ENCODE data around the gene PSAPL1.

Gene PSAPL1

DNA sequence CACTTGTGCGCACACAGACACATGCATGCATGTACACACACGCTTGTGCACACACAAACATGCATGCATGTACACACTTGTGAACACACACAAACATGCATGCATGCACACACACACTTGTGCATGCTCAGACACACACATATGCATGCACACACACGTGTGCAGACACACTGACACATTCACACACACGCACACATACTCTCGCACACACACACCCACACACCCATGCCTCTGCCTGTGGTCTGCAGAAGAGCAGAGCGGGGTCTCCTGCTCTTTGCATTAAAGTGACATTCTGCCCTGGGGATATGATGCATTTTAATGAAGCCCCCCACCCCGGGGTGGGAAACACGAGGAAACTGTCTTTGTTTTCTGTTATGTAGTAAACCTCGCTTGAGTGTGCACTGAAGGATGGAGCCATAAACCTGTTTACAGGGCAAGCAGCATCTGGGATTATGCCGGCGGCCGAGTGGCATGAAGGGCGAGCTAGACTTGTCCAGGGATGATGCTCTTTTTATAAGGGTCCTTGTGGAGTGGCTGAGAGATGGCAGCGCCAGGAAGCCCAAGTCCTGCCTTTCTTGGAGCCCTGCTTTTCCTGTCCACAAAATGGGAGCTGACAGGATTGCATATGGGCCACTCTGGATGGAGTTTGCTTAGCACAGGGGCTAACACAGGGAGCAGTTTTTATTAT, 17.8 kb downstream of the PSAPL1 start:
- DNase-seq, result no peak

DNA sequence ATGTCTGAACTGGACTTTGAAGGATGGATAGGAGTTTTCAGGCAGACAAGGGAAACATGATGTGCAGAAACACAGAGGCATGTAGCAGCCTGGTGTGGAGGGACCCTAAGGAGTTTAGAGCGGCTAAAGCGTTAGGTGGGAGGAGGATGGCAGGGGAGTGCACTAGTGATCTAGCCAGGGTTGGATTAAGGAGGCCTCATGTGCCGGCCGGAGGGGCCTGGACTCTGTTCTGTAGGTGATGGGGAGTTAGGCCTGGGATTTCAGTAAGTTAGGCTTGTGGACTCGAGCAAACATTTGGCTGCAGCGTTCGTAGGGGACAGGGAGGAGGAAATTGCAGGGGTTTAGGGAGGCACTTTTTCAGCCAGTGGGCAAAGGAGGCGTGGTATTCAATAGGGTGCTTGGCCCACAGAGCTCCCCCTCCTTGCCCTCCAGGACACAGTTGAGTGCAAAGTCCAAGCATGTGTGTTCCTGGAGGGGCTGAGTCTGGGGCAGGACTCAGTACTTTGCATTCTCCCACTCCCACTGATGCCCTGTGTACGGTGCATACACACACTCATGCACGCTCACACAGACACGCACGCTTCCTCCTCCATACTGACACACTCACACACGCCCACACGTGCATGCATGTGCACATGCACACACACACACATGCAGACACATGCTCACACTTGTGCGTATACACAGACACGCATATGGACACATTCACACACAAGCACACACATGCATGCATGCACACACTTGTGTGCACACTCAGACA, 18.6 kb downstream of the PSAPL1 start:
- no peak for DNase-seq

DNA sequence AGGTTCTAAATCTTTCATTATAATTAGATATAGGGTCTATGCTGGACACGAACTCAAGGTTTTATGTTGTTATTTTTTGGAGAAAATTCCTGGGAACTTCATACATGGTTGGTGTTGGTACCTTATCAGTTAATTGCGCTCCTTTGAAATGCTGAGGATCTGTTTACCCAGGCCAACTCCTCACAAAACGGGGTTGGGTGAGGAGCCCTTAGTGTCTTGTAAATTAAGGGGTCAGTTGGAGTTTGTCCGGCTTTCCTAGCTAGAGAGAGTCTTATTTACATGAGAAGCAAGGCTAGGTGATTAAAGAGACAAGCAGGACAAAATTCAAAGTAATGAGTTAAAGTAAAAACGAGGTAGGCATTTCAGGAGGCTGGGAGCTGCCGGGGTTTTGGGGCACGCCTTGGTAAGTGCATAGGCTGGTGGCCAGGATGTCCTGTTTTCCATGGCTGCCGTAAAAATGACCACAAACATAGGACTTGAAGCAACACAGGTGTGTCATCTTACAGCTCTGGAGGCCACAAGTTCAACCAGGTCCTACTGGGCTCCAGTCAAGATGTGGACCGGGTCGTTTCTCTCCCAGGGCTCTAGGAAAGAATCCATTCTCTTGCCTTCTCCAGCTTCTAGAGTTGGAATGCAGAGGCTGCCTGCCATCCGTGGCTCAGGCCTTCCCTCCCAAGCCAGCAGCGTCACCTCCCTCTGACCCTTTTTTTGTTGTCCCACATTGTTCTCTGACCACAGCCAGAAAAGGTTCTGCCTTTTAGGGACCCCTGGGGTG, 19.8 kb downstream of the PSAPL1 start:
- DNase-seq, result no peak

DNA sequence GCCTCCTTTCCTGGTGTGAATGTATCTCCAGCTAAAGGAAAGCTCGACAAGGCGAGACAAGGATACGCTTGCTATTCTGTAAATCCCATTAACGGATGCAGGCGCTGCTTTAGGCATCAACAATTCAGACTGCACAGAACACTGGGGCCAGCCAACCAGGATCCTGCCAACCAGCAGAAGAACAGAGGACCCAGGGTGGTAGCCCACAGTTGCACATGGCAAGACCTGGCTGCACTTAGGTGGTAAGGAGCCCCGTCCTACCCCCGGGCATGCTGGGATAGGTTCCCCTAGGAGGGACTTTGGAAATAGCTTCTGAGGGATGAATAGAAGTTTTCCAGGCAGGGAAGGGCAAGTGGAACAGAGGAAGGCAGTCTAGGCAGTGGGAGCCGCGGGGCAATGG, 20.7 kb downstream of the PSAPL1 start:
- no peak for DNase-seq

DNA sequence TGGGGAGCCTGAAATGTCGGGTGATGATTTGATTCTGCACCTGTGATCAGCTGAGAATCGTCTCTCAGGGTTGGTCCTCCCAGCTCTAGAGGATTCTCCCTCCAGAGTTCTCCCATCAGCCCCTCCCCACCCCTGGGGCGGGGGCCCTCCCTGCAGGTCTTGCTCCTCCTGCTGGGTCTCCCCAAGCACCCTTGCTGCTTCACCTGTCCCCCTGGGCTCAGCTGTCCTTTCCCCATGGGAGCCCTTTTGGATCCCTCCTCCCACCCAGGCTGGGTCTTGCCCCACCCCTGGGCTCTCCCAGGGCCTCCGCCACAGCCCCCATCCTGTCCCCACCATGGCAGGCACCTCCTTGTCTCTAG, 22.2 kb downstream of the PSAPL1 start:
- no peak for DNase-seq

DNA sequence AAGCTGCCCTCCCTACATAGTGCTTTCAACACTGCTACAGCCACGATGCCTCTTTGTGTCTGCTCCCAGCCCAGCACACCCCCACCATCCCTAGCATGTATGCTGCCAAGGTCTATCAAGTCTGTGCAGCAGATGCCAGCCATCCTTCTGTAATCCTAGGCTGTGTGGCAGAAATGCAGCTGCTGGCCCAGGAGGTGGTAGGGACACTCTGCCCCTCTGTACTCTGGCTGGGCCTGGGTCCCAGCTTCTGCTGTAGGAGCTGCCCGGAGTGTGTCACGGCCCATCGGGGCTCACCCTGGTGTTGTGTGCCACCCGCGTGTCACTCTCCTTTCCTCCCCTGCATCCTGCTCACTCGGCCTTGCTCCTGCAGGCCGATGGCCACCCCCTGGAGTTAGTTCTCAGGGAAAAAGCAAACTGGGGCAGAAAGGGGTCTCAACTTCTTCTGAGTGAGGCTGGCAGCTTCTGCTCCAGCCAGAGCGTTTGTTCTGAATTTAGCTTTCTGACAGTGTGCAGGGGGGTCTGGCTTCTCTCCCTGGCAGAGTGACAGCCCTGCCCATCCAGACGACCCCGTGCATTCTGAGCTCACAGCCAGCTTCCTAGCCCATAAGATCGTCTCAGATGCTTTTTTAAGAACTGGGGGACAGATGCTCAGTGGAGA, 22.7 kb downstream of the PSAPL1 start:
- no peak for DNase-seq

DNA sequence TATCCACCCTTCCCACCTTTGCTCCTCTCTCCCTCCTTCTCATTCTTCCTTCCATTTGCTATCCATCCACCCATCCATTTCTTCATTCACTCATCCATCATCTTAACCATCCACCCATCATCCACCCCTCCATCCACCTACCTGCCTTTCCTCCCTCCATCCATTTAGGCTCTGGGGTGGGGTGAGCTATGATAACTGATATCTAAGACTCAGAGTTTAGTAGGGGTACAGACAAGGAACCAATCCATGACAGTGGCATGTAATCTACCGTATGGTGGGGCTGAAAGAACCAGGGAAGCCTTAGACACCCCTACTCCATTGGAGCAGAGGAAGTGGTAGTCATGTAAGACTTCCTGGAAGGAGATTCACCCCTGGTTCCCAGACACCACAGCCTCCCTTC, 23.2 kb downstream of the PSAPL1 start:
- no peak for DNase-seq

DNA sequence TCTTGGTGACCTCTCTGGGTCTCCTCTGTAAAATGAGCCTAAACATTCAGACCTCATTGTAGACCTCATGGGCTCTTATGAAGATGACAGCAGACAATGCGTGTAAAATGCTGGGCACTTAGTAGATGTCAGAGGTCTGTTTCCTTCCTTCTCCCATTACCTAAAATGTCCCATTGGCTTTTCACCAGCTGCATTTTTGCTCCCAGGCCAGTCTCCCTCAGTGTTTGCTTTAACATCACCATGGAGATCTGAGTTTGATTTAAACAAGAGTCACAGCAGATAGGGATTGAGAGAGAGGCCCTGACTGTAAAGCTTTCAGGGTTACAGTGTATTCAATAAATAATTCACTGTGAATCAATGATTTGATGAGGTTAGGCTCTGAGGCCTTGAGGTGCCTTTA, 24.3 kb downstream of the PSAPL1 start:
- no peak for DNase-seq

DNA sequence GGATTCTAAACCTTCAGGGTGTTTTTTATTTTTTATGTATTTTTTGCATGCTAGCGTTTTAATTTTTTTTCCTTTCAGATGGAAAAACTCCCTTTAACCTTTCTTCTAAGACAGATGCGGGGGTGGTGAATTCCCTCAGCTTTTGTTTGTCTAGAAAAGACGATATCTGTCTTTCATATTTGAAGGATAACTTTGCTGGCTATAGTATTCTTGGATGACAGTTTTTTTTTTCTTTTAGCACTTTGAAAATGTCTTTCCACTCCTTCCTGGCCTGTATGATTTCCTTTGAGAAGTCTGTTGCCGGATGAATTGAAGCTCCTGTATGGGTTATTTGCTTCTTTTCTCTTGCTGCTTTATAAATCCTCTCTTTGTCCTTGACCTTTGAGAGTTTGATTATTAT, 26.6 kb downstream of the PSAPL1 start:
- DNase-seq, result no peak

DNA sequence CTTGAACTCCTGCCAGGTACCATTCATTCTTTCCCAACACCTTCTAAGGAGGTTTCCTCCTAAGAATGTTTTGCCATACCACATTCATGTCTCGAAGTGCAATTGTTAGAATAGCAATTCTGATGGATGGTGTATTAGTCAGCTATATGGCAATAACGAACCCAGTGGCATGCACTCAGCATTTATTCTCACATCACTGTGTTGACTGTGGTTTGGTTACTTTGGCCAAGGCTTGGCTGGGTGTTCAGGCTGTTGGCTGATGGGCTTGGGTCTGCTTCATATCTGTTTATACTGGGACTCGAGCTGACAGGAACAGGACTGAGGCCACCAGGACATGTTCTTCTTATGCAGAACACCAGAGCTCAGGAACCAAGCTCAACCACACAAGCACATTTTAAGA, 31.7 kb downstream of the PSAPL1 start:
- no peak for DNase-seq

DNA sequence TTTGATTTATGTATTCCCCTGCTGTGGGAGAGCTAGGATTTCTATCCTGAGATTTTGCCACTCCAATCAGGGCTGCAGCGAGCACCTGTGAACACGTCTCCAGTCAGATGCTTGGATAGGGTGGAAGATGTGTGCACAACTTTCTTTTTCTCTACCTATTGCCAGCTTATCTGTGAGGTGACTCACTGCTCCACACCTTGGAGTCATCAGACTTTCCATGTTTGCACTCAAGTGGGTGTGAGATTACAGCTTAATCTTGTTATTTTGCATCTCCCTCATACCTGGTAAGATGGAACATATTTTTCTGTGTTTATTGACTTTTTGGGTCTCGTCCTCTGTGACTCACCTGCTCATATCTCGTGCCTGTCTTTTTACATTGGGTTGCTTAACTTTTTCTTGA, 32.2 kb downstream of the PSAPL1 start:
- DNase-seq, result no peak

DNA sequence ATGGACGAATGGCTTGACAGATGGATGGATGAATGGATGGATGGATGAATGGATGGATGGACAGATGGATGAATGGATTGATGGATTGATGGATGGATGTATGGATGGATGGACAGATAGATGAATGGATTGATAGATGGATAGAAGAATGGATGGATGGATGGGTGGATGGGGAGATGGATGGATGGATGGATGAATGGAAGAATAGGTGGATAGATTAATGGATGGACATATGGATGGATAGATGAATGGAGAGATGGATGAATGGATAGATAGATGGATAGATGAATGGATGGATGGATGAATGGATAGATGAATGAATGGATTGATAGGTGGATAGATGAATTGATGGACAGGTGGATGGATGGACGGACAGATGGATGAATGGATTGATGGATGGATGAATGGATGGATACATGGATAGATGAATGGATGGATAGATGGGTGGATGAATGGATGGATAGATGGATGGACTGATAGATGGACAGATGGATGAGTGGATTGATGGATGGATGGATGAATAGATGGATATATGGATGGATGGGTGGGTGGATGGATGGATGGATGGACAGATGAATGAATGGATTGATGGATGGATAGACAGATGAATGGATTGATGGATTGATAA, 33.9 kb downstream of the PSAPL1 start:
- no peak for DNase-seq

DNA sequence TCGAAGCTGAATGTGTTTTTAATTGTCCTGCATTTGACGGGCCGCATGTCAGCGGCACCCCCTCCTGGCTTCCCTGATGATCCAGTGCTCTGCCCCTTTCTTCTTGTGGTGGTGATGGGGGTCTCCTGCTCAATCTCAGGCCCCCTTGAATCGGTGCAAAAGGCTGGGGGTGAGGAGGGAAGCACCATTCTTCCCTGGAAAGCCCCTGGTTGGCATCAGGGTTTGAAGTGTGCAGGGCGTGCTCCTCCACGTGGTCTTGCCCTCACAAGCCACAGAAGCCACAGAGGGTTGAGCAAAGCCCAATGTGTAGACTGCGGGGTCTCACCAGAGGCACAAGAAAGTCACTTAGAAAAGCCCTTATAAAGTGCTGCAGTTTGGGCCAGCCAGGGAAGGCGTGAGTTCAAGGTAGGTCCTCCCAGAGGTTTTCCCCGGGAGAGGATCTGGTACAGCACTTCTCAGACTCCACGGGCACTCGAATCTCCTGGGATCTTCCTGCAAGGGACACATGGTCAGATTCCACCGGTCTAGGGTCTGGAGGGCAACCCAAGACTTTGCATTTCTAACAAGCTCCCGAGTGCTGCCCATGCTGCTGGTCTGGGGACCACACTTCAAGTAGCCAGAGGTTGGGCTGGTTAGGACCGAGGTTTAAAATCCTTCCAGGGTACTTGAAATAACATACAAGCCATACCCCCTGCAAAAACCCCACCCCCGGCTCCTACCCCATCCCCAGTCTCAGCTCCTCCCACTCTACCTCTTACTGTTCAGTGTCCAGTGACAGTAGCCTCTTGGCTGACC, 35.1 kb downstream of the PSAPL1 start:
- DNase-seq, result no peak

DNA sequence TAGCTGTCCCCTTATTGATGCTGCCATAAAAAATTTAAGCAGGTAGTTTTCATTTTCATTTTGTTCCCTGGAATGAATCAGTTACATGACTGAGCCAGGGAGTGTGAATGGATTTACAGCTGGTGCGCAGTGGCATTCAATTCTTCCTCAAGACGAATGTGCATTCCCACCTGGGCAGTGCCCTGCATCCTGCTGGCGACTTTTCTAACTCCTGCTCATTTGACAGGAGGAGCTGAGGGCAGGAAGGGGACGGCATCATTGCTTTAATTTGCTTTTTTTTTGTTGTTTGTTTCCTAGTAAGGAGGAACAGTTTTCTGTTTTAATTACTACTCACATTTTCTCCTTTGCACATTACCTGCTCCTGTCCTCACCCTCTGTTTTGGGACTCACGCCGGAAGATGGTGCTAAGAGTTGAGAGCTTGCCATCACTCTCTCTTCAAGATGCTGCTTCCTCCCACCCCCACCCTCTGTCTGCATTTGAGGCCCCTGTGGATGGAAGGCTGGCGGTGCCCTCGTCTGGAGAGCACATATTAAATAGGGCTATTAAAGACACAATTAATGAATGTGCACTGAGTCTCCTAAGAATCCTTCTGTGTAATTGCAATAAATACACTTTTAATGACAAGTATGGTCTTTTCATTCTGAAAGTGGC, 35.8 kb downstream of the PSAPL1 start:
- DNase-seq, result no peak

DNA sequence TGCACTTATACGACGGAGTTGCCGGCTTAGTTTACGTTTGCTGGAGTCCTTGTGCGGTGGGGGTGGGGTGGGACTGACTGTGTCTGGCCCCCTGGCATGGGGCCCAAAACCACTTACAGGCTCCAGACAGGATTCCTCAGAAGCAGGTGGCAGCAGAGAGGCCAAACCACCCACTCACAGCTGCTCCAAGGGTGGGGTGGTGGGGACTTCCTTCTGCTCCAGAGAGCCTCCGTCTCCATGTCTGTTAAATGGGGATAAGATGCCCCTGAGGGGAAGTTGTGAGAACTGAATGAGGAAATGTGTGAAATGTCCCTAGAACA, 36.7 kb downstream of the PSAPL1 start:
- no peak for DNase-seq

DNA sequence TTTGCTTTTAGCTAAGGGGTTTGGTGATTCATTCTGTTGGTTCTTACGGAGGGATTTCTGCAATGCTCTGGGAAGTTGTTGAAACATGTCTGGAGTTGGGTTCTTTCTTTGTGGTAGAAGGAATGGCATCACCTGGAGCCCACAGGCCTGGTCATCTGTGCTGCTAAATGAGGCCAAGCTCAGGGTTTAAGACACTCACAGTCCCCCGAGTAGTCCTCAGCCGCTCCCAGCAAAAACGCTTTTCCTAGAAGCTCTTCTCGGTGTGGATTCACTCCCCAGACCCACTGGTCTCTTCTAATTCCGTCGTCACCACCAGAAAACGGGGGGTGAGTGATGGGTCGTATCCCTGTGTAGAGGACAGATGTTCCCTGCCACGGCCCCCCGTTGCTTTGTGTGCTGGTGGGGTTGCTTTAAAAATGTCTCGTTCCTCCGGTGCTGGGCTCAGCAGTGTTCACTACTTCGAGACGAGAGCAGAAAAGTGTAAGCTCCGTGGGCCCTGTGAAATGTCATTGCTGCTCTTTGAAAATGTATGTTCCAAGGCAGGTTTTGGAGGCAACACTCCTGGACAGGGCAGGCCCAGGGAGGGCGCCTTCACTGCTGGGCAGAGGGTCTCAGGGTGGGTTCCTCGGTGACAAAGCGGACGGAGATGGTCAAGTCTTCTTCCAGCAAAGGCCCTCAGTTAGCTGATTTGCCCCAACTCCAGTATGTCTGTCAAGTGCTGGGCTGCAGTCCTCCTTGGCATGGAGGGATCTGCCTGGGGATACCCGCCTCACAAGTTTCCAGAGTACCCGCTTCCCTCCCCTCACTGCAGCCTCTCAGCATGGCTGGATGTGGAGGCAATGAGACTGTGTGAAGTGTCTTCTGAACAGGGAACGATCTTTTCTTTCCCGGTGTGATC, 37.3 kb downstream of the PSAPL1 start:
- DNase-seq, result no peak

DNA sequence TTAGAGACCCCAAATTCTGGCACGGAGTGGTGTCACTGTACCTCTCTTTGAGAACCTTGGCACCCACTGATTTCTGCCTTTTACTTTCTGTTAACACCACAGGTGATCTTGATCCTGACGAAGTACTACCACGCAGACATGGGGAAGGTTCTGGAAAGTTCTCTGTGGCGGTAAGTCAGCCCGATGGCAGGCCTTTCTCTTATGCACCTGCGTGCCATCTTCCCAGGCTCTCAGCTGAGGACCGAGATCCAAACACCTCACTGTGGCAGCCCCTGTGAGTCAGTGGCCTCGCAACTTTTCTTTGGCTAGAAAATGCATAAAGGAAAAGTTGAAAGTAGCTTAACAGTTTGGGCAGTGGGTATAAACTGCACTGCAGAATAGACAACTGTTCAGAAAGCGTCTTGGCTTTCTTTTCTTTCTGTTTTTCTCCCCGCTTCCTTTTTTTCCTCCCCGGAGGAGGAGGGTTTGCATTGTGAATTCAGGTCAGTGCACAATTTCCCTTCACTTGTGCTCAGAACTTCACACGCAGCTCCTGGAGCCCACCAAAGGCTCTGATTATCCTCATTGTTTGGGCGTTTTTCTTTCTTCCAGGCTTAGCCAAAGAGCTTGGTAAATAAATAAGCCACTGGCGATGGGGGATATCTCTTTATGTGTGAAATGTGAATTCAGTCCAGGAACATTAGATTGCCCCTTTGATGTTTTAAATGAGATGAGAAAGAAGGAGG, 38.4 kb downstream of the PSAPL1 start:
- DNase-seq, result no peak

DNA sequence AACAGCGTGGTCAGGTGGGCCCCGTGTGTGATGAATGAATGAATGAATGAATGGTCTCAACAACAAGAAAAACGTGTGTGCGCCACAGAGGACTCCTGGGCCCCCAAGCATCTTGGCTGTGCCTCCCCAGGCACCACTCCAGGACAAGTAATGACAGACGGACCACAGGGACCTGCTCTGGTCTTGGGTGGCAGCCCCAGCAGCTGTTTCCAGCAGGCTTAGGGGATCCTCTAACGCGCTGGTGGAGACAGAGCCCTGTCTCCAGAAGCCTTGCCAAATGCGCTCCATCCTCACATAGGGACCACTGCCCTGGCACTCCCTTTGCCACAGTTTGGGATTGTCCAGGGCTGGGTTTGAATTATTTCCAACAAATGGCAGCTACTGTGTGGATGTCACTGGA, 39.1 kb downstream of the PSAPL1 start:
- DNase-seq, result no peak

DNA sequence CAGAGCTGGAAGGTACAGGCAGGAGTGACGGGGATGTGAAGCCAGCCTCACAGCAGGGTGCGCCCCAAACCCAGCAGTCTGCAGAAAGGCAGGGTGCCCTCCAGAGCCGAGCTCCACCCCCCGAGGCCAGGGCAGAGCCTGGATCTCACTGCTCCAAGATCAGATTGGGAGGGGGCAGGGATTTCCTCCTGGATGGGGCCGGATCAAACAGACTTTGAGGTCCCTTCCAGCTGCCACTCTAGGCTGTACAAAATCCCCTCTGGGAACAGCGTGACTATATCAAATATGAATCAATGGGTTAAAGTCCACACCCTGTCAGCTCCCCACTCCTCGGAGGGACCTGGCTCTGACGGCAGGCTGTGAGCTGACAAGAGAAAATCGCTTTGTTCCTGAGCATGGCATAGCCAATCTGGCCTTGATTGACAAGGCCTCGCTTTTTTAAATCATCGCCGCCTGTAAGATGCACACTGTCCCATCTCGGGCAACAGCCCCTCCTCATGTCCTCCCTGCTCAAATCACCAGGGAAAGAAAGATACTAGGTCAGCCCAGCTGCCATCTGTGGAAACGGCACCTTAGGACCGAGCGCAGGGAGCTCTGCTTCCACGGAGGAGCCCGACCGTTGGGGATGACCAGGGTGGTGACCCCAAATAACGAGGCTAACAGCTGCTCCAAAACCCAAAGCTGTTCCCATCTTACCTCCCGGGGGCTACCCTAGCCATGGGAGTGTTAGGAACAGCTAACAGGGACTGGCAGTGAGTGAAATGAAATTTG, 39.9 kb downstream of the PSAPL1 start:
- no peak for DNase-seq
